Measurements from ENCODE around the gene LAMB4. TPM values are rescaled to one million over a fixed set of nuclear protein-coding genes. Genes with fewer than 3 reads are reported as not detected.

LAMB4 gene, protein sequence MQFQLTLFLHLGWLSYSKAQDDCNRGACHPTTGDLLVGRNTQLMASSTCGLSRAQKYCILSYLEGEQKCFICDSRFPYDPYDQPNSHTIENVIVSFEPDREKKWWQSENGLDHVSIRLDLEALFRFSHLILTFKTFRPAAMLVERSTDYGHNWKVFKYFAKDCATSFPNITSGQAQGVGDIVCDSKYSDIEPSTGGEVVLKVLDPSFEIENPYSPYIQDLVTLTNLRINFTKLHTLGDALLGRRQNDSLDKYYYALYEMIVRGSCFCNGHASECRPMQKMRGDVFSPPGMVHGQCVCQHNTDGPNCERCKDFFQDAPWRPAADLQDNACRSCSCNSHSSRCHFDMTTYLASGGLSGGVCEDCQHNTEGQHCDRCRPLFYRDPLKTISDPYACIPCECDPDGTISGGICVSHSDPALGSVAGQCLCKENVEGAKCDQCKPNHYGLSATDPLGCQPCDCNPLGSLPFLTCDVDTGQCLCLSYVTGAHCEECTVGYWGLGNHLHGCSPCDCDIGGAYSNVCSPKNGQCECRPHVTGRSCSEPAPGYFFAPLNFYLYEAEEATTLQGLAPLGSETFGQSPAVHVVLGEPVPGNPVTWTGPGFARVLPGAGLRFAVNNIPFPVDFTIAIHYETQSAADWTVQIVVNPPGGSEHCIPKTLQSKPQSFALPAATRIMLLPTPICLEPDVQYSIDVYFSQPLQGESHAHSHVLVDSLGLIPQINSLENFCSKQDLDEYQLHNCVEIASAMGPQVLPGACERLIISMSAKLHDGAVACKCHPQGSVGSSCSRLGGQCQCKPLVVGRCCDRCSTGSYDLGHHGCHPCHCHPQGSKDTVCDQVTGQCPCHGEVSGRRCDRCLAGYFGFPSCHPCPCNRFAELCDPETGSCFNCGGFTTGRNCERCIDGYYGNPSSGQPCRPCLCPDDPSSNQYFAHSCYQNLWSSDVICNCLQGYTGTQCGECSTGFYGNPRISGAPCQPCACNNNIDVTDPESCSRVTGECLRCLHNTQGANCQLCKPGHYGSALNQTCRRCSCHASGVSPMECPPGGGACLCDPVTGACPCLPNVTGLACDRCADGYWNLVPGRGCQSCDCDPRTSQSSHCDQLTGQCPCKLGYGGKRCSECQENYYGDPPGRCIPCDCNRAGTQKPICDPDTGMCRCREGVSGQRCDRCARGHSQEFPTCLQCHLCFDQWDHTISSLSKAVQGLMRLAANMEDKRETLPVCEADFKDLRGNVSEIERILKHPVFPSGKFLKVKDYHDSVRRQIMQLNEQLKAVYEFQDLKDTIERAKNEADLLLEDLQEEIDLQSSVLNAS (N-terminal part only)
- total RNA-seq = 0.24 and 0.65 TPM in 2 replicates

DNA sequence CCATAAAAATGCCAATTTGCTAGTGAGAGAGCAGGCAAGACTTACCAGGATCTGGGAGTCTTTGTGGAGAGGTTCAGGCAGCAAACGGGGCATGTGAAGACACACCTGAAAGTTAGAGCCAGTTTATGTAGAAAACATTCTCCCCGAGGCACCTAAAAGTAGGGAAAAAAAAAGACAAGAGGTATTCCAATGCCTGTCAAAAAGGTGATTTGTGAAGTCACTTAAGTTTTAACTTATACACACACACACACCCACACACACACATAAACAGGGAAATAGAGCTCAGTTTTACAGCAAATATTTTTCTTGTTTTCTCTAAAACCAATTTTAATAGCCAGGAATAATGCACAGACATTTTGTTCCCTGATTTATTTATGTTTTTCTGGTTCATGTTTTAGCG is at the start of gene LAMB4:
Gene LAMB4, minus strand, starts transcription at position 101 of the 400 bp plus-strand sequence. CDS start 7,197 bp downstream, outside the sequence.

DNA sequence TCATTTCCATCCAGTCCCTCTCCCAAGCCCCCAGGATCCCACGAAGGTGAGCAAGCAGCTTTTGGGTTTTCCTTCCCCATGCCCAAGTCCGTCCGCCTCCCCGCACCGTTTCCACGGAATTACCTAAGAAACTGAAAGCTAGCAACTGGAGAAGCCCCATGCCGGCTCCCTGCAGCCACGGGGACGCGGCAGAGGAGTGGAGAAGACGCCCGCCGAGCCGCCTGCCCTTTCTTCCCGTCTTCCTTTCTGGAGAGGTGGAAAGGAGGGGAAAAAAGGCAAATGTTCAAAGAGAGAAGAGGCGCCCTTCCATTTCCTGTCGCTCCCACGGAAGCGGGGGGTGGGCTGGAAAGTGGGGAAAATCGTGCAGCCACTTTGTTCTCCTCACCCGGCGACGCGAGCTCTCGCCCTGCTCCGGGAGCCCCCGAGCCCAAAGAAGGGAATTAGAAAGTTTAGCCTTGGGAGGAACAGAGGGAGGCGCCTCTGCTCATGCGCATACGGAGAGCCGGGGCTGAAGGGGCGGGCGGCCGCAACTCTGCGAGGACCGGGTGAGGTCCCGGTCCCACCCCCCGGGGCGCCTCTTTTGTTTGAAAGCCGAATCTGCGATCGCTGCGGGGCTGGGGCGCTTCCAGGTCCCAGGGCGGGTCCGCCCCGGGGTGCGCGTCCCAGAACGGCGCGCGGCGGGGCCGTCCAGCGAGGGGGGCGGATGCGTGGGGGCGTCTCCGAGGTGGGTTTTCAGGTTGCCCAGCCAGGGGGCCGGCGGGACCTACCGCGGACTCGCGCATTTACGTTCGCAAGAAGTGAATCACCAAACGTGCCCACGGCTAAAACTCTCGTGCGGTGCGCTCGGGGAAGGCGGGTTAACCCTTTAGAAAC is 127.2 kb downstream of the LAMB4 start, which contains the start of gene LAMB1:
Gene LAMB1, minus strand, starts transcription at position 436 of the 873 bp plus-strand sequence. Its CDS starts 276 bp downstream, at position 160.

Small RNA genes within 50 kb of the gene (small RNA-seq; reads per million reads assigned to genes)
- gene RF00012 = not detected

Other genes with a start within 250 kb of the LAMB4 start
- 55.2 and 93.0 TPM in 2 replicates for gene DLD, start 239.2 kb downstream of the LAMB4 start, total RNA-seq
- 431 and 535 TPM in 2 replicates for gene LAMB1, start 127.2 kb downstream of the LAMB4 start, total RNA-seq

All from hair follicle dermal papilla cell (primary cell).